ENCODE measurements around the gene KRT6B.

KRT6B gene

DNA sequence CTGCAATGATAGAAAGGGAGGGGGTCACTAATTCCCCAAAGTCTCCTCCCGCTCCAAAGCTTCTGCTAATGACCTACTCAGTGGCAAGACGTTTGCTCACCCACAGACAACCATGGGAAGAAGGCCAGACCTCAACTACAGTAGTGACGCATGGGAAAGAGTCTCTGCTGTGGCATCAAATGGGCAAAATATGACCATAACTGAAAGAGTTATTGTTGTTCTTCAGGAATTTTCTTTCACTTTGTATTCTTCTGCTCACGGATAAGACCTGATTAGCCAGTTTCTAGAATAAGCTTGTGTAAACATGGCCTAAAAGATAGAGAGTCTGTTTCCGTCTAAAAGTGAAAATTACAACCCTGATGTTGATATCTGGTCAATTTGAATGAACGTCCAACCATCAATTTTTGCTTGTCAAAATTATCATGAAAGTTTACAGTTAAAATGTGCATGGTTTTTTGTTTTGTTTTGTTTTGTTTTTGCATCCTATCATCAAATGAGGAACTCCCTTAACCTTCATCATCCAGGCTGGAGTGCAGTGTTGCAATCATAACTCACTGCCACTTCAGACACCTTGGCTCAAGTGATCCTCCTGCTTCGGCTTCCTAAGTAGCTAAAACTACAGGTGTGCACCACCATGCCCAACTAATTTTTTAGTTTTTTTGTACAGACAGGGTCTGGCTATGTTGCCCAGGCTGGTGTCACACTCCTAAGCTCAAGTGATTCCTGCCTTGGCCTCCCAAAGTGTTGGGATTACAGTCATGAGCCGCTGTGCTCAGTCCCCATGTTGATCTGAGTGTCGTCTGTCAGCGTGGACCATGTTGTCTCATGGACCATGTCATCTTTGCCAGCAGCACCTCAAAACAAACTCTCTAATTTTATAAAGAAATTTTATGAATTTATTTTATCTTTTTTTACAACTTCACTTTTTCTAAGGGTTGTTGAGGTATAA, 7.0 kb downstream of the KRT6B start:
- no peaks in the 10 kb centered on the region for H3K9me3 Mint-ChIP-seq

DNA sequence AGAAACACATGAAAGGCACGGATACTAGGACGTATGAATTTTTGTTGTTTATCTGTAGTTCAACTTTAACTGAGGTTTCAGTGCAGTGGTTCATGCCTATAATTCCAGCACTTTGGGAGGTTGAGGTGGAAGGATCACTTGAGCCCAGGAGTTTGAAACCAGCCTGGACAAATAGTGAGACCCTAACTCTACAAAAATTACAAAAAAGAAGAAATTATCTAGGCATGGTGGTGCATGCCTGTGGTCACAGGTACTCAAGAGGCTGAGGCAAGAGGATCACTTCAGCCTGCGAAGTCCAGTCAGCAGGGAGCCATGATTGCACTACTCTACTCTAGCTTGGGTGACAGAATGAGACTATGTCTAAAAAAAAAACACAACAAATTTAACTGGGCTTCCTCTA, 8.0 kb downstream of the KRT6B start:
- Mint-ChIP-seq H3K36me3 (ENCODE audit: low read depth) (no peaks in the 10 kb centered on the region), H3K9me3 (no peaks in the 10 kb centered on the region), H3K27ac (no peak overlapping the region), H3K27me3 (ENCODE audit: low read depth) (peaks cover 9% of the 10 kb centered on the region), H3K4me1 (peaks cover 6% of the 10 kb centered on the region), H3K4me3 (no peak overlapping the region)
- TF ChIP-seq, protein P1, sequence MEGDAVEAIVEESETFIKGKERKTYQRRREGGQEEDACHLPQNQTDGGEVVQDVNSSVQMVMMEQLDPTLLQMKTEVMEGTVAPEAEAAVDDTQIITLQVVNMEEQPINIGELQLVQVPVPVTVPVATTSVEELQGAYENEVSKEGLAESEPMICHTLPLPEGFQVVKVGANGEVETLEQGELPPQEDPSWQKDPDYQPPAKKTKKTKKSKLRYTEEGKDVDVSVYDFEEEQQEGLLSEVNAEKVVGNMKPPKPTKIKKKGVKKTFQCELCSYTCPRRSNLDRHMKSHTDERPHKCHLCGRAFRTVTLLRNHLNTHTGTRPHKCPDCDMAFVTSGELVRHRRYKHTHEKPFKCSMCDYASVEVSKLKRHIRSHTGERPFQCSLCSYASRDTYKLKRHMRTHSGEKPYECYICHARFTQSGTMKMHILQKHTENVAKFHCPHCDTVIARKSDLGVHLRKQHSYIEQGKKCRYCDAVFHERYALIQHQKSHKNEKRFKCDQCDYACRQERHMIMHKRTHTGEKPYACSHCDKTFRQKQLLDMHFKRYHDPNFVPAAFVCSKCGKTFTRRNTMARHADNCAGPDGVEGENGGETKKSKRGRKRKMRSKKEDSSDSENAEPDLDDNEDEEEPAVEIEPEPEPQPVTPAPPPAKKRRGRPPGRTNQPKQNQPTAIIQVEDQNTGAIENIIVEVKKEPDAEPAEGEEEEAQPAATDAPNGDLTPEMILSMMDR (IDR thresholded peaks at IDR 0.05; ENCODE audit: unreplicated experiment in 3 of 3), result no peak

More for the DNA sequence above, 7.0 kb downstream of the KRT6B start:
- Mint-ChIP-seq H3K4me1 (peaks cover 6% of the 10 kb centered on the region), H3K27ac (no peak overlapping the region), H3K27me3 (ENCODE audit: low read depth) (peaks cover 9% of the 10 kb centered on the region), H3K36me3 (ENCODE audit: low read depth) (no peaks in the 10 kb centered on the region), H3K4me3 (no peak overlapping the region)
- TF ChIP-seq, protein P1 (IDR thresholded peaks at IDR 0.05; ENCODE audit: unreplicated experiment in 3 of 3), result no peak

DNA sequence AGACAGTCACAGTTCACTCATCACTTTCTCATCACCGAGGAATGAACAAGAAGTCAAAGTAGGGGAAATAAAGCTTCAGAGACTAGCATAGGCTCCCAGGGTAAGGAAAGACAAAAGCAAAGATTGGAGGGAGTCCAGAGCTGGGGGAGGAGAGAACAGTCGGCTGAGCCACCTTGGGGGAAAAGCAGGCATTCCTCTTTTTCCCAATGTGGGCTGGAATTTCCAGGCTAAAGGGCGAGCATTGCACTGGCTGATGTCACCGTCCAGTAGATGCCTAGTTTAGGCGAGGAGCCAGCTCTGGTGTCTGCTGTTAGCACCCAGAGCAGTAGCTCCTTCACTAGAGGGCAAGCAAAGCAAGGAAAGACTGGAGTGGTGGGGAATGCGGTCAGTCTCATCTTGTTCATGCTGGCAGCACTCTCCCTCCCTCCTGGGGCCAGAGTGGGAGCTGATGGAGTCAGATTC, 9.3 kb downstream of the KRT6B start:
- Mint-ChIP-seq H3K4me1 (peaks cover 6% of the 10 kb centered on the region), H3K36me3 (ENCODE audit: low read depth) (no peaks in the 10 kb centered on the region), H3K9me3 (no peaks in the 10 kb centered on the region), H3K4me3 (no peak overlapping the region), H3K27ac (no peak overlapping the region), H3K27me3 (ENCODE audit: low read depth) (peaks cover 9% of the 10 kb centered on the region)
- TF ChIP-seq, protein P1 (IDR thresholded peaks at IDR 0.05; ENCODE audit: unreplicated experiment in 3 of 3), result no peak

DNA sequence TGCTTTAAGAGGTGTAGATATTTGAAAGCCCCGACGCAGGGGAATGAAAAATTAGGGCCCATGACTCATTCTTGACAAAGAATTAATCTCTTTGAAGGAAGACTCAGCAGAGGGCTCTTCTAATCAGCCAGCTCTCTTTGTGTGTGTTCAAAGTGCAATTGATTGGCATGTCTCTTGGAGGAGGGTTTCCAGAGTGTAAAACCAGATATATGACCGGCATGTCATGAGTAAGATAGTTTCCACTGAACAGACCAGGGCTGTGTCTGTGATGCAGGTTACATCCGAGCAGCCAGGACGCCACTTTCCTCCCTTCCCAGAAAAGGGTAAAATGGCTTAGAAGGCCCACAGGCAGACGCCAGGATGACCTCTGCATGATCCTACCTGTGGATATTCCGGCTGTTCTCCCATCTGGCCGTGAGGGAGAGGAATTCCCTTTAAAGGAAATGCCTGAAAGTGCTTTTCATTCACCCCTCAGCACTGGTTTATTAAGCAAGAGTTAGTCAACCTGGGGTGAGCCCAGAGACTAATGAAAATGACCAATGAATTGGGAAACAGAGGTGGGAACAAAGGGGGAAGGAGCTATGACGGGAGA, 10.5 kb downstream of the KRT6B start:
- Mint-ChIP-seq H3K36me3 (ENCODE audit: low read depth) (no peaks in the 10 kb centered on the region), H3K4me1 (peaks cover 6% of the 10 kb centered on the region), H3K4me3 (no peak overlapping the region), H3K27ac (no peak overlapping the region), H3K27me3 (ENCODE audit: low read depth) (peaks cover 16% of the 10 kb centered on the region), H3K9me3 (no peaks in the 10 kb centered on the region)
- TF ChIP-seq, protein P1 (IDR thresholded peaks at IDR 0.05; ENCODE audit: unreplicated experiment in 3 of 3), result no peak

DNA sequence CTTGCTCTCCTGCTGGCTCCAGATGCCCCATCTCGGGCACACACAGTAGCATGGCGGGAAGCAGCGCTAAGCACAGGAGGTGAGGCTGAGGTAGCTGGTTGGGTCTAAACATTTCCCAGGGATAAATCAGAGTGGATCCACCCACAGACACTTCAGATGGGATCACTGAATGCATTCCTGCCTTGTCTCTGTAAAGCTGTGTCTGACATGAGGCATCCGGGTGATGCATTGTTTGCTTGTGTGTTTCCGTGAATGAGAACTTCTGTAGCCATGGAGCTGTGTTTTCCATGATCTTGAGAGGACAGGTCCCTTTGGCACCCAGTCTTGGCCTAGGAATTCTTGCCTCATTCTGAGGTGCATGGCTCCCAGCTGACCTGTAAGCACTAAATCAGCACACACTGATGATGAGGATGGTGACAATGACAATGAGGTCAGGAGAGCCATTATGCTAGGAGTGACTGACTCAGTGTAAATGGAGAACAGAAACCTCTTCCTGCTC, 11.1 kb downstream of the KRT6B start:
- Mint-ChIP-seq H3K4me3 (no peak overlapping the region), H3K9me3 (no peaks in the 10 kb centered on the region), H3K27me3 (ENCODE audit: low read depth) (peaks cover 15% of the 10 kb centered on the region), H3K36me3 (ENCODE audit: low read depth) (no peaks in the 10 kb centered on the region), H3K4me1 (peaks cover 6% of the 10 kb centered on the region), H3K27ac (no peak overlapping the region)
- TF ChIP-seq, protein P1 (IDR thresholded peaks at IDR 0.05; ENCODE audit: unreplicated experiment in 3 of 3), result no peak

Measured in nephron (organoid).